GM12865 (cell line): ENCODE measurements around the gene NPC2.

Experiments
- DNase-seq: peaks from one replicate; pipeline ENCODE4 v3.0.0; 2010; ENCODE audit warnings: low read depth
- H3K4me3 ChIP-seq: 2 replicates; pipeline ENCODE4 v1.5.1; 2011; ENCODE audit warnings: mild to moderate bottlenecking, low read depth, low read length, control low read depth
- CTCF ChIP-seq: IDR thresholded peaks from 2 replicates; pipeline ENCODE4 v1.5.1; 2011; ENCODE audit warnings: low read length, control low read depth, low read depth, inconsistent platforms; ENCODE audit not compliant: insufficient read depth; ENCODE audit errors: missing control alignments

NPC2 gene

GRCh38 chr14:74526854-74527585, 33.9 kb upstream of the NPC2 start:
- DNase-seq: no peak
- H3K4me3 ChIP-seq: no peak overlapping the region
- no peak for TF ChIP-seq CTCF

GRCh38 chr14:74525361-74525851, 32.3 kb upstream of the NPC2 start:
- DNase-seq: peak; percentile 51
- no peak overlapping the region for H3K4me3 ChIP-seq
- no peak for TF ChIP-seq CTCF

DNA sequence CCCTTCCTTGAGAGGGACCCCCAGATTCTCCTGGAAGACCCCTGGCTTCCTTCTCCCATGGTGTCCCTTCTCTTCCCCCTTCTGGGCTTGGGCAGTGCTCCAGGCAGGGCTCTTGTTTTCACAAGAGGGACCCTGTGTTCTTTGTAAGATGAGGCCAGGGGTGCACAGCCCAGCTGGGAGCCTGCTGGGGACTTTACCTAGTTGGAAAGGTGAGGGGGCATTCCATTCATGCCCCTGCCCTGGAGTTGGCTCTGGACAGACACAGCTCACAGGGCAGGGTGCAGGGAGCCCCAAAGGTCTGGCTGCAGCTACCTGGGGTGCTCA, 31.7 kb upstream of the NPC2 start:
- no peak overlapping the region for H3K4me3 ChIP-seq
- no peak for DNase-seq

GRCh38 chr14:74524076-74524811, 31.1 kb upstream of the NPC2 start:
- no peak for DNase-seq
- no peak overlapping the region for H3K4me3 ChIP-seq
- no peak for TF ChIP-seq CTCF

More for the DNA sequence above, 31.7 kb upstream of the NPC2 start:
- TF ChIP-seq CTCF: no peak

DNA sequence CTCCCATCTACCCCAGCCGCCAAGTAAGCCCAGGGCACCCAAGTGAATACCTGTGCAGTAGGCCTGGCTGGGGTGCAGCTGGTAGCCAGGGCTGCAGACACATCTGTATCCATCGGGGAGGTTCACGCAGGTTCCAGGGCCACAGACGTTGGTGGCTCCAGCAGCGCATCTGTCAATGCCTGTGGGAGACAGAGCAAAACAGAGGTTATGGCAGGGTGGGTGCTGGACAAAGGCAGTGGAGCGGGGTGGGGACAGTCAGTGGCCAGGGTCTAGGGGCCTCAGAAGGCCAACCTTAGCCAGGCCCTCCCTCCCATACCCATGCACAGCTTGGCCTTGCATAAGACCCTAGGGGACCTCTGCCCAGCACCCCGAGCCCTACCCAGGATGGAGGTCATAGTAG, 29.6 kb upstream of the NPC2 start:
- TF ChIP-seq CTCF: no peak
- no peak for DNase-seq
- H3K4me3 ChIP-seq: no peak overlapping the region

- no peak for DNase-seq
- TF ChIP-seq CTCF: no peak
- H3K4me3 ChIP-seq: no peak overlapping the region
Observed at GRCh38 chr14:74521756-74522155, 28.7 kb upstream of the NPC2 start.
